NCI-H2107 treated with DMSO at 0.1 percent for 48 hours (cell line): ENCODE results near the gene PRKAG2.

ENCODE experiments used
- DNase-seq: peaks from one replicate; lab custom pipeline; 2025; ENCODE audit not compliant: unreplicated experiment; lab: John Stamatoyannopoulos, UW

PRKAG2 gene

GRCh38 chr7:151699928-151700319 is 177.0 kb downstream of the PRKAG2 start:
- no peak for DNase-seq

DNA sequence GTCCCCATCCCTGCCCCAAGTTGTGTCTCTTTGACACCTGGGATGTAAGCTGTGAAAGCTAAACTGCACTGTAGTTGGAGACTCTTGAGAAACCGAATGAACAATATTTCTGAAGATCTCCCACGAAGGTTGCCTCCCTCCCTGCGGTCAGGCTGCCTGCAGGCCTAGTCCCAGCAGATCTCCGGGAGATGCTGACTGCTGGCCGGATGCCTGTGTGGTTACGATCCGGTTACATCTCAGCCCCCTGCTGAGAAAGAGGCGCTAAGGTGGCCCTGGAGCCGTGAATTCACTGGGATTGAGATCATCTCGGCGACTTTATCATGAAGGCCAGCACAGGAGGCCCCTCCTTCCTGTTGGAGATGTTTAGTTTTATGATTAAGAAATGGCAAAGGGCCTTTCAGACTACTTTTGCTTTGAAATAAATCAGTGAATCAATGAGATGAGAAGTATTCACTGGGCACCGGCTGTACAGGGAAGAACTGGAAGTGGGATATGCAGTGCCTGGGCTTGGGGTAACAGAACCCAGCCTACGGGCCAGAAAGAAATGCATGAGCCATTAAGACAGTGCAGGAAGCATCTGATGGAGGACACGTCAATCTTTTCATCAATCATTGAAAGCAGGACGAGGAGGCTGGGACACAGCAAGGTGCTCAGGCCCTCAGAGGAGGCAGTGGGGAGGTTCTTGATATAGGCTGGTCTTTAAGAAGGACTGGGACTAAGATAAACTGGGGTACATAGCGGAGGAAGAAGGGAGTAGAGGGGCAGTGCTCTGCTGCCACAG is 177.6 kb downstream of the PRKAG2 start:
- DNase-seq = peak; percentile 70

GRCh38 chr7:151697942-151698341 is 179.0 kb downstream of the PRKAG2 start:
- DNase-seq = no peak

DNA sequence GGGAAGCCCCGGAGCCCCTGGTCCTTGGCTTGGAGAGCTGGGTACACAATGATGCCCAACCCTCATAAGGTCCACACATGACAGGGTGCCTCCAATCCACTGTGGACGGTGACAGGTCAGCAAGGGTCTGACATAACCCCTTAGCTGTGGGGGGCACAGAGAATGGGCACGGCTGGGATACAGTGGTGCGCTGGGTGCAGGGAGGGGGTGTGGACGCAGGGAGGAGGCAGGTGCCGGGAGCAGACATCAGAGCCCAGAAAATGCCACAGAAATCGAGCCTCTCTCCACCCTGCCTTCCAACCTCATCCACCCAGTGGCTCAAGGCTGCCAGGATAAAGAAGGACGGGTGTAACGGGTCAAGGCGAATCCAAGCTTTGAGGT is 179.4 kb downstream of the PRKAG2 start:
- DNase-seq = peak; percentile 26

DNA sequence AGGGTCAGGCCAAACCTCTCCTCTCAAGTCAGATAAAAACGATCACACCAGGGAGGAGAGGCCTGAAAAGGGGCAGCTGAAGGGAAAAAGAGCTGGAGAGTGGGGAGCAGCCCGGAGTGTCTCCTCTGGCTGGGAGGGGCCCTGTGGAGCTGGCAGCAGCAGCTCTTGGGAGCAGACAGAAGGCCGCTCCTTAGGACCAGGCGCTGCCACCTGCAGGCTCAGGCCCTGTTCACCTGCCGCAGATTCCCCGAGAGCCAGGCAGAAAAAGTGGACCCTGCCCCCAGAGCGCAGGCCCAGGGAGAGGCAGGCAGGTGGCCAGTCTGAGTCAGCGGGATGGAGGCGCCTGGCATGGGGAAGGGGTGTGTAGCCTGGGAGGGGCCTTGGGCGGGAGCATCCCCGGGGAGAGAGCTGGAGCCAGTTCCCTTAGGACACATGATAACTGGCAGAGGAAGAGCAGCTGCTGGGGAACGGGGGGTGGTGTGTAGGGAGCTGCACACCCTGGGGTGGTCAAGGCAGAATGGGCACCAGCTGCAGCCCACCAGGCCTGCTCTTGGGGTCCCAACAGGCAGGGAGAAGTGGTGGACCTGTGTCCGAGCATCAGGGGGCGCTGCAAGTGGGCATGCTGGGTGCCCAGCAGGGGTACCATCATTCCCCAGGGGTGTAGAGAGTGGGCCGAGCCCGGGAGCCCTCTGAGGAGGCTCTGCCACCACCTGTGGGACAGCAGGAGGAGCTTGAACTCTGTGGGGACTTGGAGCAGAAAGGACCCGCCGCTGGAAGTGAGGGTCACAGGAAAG is 180.0 kb downstream of the PRKAG2 start:
- peak; percentile 94 for DNase-seq

- peak; percentile 40 for DNase-seq
These were observed 180.9 kb downstream of the PRKAG2 start for GRCh38 chr7:151695951-151696541.

GRCh38 chr7:151694828-151695580 is 181.9 kb downstream of the PRKAG2 start:
- peak; percentile 38 for DNase-seq

GRCh38 chr7:151694441-151694827 is 182.5 kb downstream of the PRKAG2 start:
- DNase-seq = no peak

- DNase-seq = no peak
These were observed 183.8 kb downstream of the PRKAG2 start for GRCh38 chr7:151693140-151693539.

GRCh38 chr7:151692721-151693120 is 184.2 kb downstream of the PRKAG2 start:
- no peak for DNase-seq

GRCh38 chr7:151691449-151691848 is 185.5 kb downstream of the PRKAG2 start:
- DNase-seq = no peak

GRCh38 chr7:151690606-151691005 is 186.3 kb downstream of the PRKAG2 start:
- DNase-seq = no peak

DNA sequence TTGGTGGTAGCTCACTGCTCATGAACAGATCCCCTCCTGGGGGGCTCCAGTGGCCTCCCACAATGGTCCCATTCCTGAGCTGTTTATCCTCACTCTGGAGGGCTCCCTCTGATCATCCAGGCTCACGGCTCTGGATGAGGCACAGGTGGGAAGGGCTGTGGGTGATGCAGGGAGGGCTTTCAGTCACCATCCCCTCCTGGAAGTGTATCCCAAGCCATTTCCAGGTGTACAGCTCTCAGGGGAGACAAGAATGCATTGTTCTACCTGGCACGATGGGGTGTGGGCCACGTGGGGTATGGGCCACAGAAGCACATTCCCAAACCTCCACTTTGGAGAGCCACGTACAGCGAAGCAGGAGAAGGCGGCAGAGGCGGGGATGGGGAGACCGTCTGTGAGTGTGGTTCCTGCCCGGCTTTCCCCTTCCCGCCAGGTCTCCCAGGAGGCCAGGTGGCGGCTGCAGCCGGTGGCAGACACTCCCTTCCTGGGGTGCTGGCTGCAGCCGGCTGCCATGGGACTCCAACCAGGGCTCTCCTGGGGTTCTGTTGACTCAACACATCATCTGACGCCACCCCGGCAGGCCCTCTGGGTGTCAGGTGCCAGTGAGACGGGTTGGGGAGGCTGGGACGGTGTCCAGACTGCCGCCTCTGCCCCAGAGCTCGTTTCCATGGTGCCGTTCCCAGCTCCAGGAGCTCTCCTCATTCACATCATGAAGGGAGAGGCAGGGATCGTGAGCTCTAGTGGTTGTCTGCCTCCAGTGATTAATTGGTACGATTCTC is 187.5 kb downstream of the PRKAG2 start:
- peak; percentile 98 for DNase-seq

DNA sequence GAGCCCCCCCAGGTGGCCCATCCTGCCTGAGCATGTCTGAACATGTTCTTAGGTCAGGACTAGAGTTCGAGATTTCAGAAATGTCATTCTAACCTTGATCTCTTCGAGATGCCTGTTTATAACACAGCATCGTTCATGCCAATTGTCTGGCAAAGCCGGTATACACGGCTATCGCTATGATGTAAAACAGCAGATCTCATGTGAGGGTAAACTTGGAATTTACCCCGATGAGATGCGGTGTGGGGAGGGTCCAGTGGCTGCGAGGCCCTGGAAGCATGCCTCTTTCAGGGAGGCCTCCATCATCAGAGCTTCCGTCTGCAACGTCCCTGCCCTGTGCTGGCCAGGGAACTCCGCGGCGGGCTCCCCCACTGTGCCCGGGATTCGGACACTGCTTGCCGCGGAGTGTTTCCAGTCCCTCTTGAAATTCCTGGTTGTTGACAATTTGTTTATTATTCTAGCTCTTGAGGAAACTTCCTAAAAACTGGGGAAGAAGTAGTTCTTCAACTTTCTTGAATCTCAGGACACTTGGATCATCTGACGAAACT is 188.6 kb downstream of the PRKAG2 start:
- DNase-seq = no peak

GRCh38 chr7:151687523-151688235 is 189.2 kb downstream of the PRKAG2 start:
- DNase-seq = no peak

DNA sequence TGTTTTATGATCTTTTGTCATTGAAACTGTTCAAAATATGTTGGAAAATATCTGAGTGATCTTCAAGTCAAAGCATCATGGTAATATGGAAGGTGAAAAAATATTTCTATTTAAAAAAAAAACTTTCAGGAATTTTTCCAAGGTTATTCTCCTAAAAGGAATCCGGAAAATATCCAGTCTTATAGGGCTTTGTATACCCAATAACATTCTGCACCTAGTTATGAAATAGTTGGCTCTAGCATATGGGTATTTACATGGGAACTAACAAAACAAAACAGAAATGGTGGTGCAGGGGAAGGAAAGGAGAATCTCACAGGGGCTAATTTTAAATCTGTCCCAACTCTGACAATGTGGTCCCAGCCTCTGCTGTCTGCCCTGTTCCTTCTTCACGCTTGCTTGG is 190.1 kb downstream of the PRKAG2 start:
- no peak for DNase-seq

DNA sequence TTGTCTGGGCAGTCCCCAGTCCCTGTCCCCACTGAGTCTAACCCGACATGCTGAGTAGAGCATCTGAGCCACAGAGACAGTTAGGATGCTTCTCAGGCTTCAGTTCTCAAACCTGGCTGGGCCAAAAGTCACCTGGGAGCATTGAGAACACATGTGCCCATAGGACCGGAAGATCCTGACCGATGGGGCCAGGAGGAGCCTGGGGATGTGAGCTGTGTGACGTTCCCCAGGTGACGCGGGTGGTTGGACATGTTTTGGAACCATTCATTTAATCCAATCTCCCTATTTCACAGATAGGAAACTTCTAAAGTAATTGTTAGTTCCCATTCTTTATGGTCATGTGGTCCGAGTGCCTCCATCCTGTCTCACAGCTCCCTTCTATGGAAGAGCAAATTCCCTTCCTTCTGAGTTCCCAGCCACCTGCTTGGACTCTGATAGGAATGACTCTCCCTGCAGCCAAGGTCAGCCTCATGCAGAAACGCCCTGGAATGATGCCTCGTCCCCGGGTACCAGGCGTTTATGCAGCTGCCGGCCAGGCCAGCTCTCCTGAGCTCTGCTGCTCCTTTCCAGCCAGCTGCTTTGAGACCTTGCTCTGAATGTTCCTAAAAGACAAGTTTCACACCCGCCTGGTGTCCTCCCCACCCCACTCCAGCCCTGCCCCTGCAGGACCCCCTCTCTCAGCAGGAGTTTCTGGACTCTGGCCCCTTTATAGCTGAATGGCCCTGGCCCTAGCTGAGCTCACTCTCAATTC is 190.7 kb downstream of the PRKAG2 start:
- no peak for DNase-seq

- DNase-seq = no peak
These were observed 192.3 kb downstream of the PRKAG2 start for GRCh38 chr7:151684408-151685175.
